Left cardiac atrium (tissue), 4 donors: Measurements from ENCODE around the gene THBS4. TPM values are rescaled to one million over a fixed set of nuclear protein-coding genes. Genes with fewer than 3 reads are reported as not detected.

Experiments used
- ATAC-seq, 2 donors: fragments of 200-7000 bp; cut with Tn5 transposase; one replicate each; pipeline ENCODE4 v1.9.1; 2020; ENCODE audit warnings: mild to moderate bottlenecking in 2 of 2, moderate library complexity in 2 of 2
- DNase-seq: peaks from one replicate; pipeline ENCODE4 v3.0.0-alpha.2; 2020
- intact Hi-C, 2 donors: fragments of 100-400 bp; cut with DNase I; formaldehyde crosslinking; loops; one replicate each; pipeline versions ENCODE4 v1.14.1 to v1.15.1; 2022 to 2023
- long read RNA-seq: library from polyadenylated mRNA; unstranded; transcript quantifications from one replicate; pipeline ENCODE4 v2.0.0, GENCODE V29; 2021
- total RNA-seq, 2 donors: library from RNA; stranded (reverse); fragmentation: NEBNext Ultra II Directional; extraction: Animal tissue kit (Norgen Biotek cat#: 25700); gene quantifications; one replicate each; pipeline ENCODE4 v1.2.1, GENCODE V29; 2021
- donor health status: DM: no; HTN: yes; CAD: no.
- donor health status: DM: no; HTN: yes; CAD: no; lungs with severe emphysema.
- donor health status: DM: yes; HTN: yes; CAD: no.
- donor health status: Dilated cardiomyopathy.

Gene THBS4
- 10 to 100 TPM in 1 of 2 donors, 1 to 10 TPM in 1; 9.2 to 37.1 TPM for total RNA-seq
- long read RNA-seq, transcript THBS4-201 (22 exons, 3,222 nt), result major isoform, 8 of 27 reads
- long read RNA-seq, partial matches to known transcripts, result 12 of 27 reads
- long read RNA-seq, other reads (novel, unspliced or antisense), result 7 of 27 reads

DNA sequence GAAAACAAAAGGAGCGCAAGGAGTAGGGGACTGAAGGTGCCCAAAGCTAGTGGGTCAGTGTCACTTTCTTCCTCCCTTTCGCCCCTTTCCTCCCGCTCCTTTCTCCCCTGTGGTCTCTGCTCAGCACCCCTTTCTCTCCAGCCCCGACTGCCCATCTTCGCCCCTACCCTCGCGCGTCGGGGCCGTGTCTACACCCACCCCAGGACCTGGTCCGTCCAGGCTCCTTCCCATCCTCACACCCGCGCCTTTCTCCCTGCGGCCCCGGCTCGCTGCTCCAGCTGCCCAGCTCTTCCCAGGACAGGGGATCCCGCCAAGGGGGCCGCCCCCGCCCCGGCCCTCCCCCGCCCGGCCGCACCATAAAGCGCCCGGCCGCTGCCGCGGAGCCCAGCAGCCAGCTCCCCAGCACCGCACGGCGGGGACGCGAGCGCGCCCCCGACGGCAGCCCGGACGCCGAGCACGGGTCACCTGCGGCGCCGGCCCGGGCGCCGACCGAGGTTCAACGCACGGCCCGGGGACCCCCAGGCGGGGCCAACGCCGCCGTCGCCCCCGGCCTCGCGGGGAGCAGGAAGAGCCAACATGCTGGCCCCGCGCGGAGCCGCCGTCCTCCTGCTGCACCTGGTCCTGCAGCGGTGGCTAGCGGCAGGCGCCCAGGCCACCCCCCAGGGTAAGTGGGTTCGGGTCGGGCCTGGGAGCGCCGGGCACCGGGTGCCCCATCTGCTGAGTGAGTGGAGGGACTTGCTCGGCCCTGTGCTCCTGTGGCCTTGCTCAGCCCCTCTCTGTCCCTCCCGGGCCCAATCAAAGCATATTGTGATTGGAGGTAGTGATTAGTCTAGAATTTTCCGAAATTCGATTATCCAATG, at the start of gene THBS4:
Gene THBS4 (plus strand): TSS at position 387 of the 860 bp plus-strand sequence. CDS start 190 bp downstream, at position 577.
- ATAC-seq (peak; percentile 41 to 56), DNase-seq (no peak)
- intact Hi-C loops, result no loop called here

DNA sequence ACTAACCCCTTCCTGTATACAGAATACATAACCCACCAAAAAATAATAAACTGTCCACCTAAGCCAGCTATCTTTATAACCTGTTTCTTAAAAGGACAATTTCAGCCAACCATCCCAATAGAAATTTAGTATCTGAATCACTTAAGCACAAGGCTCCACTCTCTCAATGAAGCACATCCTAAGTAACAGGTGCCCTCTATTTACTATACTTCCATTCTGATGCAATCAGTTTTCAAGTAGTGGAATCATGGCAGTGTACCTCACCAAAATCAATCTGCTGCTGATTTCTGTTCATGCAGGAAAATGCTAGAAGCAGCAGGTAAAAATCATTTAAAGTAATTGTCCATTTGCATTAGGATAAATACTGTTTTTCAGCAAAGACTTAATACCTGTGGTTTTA, 48.9 kb upstream of the THBS4 start:
- ATAC-seq (no peak), DNase-seq (no peak)
- intact Hi-C loops, result no loop called here

DNA sequence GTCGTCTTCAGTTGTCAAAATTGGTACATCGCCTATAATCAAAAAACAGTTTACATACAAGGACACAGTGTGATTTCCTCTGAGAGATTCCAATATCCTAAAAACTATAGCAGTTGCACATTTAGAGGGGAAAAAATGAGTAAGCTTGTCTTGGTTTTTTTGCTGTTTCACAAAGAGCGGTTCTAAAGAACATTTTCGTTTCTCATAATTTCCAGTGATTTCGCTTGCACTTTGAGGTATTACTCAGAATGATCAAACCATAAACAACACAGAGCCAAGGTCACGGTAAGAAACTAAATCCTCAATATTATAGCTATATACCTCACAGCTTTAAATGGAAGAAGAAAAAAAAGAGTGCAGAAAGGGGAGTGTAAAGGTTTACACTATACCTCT, 44.9 kb upstream of the THBS4 start:
- ATAC-seq (no peak), DNase-seq (no peak)
- intact Hi-C loops, result loop anchor here in 1 of 2 donors (10.0 kb wide), 1 partner anchor 85 kb away; no protein-coding TSS in a partner anchor

DNA sequence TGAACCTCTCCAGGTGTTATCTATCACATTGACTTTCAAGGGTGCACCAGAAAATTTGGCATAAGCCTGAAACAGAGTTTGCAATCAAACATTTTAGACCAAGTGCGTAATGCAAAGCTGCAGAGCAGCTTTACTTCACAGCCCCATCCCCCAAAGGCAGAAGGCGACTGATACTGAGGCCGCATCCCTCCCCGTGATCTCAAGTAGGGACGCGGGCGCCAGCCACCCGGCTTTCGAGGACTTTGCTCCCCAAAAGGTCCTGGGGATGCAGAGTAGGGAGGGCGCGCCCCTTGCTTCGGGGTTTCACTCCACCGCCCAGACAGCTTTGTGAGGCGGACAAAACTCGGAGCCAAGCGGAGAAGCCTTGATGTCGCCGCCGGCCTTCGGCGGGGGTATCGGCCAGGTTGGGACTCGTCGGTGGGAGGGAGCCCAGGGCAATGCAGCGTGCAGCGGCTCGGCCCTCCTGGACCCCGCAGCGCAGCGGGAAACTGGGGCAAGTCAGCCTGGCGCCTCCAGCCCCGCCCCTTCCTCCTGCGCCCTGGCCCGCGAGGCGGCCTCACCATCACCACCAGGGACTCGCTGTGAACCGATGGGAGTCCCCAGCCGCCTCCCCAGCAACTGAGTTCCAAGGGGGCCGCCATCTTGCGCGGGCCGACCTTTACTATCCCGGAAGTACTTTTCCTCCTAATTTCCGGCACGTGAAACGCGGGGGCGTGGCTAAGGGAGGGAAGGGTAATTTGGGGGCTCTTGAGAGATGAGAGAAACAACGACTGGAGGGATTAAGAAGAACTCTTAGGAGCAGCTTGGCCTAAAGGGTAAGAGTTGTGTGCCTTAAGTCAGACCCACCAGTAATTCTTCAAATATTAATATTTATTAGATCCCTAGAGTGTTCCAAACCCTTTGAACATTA, 44.3 kb upstream of the THBS4 start, which contains the start of gene MTX3:
Gene MTX3 (minus strand): TSS at position 665 of the 910 bp plus-strand sequence. CDS start 24 bp downstream, at position 641.
- peak; percentile 91 for DNase-seq
- ATAC-seq, result peak; percentile 96 to 97
- intact Hi-C loops, result loop anchor here in 1 of 2 donors (10.0 kb wide), 1 partner anchor 84 kb away; no protein-coding TSS in a partner anchor

DNA sequence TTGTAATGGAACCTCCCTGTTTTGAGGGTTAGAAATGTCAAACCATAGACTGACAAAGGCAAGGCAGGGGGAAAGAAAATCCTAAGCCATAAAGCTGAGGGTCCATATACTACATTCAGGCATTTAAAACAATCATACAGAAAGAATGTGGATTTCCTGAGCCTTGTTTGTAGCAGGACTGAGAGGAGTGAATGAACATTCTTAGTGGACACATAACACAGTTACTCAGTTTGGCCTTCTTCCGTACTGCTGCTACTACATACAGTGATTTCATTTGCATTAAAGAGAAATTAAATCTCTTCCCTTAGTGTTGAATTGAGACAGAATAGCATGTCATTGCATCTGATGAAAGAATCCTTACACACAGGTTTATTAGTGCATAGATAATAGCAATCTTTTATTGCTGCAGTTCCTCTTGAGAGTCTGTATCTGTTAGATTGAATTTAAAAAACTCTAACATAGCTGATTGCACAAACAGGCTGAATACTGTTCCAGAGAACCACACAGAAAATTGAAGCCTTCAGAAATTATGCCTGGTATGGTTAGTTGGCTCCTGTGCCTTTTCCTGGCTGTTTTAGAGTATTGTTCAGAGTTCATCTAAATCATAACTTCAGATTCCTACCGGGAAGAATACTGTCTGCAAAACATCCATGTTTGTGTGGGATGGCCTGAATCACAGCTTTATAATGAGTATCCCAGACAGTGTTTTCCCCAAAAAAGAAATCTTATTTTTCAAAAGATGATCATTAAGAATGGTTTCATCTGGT, 42.1 kb upstream of the THBS4 start:
- intact Hi-C loops, result loop anchor here in 1 of 2 donors (10.0 kb wide), 1 partner anchor 82 kb away; no protein-coding TSS in a partner anchor
- DNase-seq (no peak), ATAC-seq (no peak)

DNA sequence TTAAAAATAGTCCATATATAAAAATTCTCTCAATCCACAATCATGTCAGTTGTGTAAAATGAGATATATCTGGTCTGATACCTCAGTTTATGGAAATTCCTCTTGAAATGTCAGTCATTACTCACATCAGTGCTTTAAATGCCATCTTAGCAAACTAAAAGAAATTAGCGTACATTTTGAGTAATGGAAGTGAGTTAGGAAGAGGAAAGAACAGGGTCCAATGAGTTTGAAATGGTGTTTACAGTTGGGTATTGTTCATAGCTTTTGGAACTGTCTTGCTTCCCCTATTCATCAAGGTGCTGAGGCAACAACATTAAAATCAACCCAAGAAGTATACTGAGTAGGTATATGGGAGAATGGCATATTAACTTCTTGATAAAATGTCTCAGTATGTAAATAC, 35.4 kb upstream of the THBS4 start:
- intact Hi-C loops, result loop anchor here in 1 of 2 donors (10.0 kb wide), 1 partner anchor 75 kb away; no protein-coding TSS in a partner anchor
- DNase-seq (no peak), ATAC-seq (no peak)

DNA sequence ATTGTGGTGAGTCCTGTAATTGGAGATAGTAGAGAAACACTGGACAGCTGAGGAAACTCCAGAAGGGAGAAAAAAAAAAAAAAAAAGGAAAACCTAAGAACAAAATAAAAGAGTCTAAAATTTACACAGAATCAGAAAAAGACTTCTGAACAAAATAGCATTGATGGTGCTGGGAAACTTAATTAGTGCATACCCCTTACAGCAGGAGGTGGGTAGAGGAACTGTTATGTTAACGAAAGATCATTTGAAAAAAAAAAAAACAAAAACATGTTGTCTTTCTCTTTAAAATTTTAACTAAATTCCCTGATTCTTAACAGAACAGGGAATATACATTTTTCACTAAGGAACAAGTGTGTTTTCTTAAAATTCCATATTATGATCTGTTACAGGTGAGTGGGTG, 32.5 kb upstream of the THBS4 start:
- no peak for DNase-seq
- ATAC-seq, result no peak
- intact Hi-C loops, result no loop called here

DNA sequence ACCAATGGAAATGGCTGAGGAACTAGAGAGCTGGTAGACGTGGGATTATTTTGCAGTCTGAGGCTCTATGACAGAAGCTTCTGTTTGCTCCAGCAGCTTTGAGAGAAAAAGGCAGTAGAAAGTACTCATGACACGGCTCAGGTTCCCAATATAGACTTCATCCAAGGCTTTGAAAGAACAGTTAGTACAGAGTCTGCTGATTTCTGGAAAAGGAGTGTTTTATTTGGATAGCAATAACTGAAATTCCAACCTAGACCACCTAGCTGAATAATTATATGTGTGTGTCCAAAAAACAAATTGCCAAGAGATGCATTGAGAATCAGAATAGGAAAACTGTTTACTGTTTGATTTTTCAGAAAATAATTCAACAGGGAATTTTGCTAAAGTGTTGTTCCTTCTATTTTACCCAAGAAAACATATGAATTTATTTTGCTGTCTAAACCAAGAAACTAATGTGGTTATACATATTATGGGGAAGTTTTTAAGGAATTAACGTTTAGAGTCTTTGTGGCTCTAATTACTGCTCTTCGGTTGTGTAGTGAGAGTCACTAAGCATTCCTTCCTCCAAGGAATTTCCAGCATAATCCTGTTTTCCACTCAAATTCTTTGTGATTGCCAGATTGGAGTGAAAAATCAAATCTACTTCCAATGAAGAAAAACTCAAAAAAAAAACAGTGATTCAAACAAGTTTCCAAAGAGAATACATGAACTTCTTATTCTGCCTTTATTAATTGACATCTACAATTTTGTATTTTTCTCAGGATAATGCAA, 26.0 kb upstream of the THBS4 start:
- ATAC-seq, result no peak
- intact Hi-C loops, result no loop called here
- DNase-seq, result no peak

DNA sequence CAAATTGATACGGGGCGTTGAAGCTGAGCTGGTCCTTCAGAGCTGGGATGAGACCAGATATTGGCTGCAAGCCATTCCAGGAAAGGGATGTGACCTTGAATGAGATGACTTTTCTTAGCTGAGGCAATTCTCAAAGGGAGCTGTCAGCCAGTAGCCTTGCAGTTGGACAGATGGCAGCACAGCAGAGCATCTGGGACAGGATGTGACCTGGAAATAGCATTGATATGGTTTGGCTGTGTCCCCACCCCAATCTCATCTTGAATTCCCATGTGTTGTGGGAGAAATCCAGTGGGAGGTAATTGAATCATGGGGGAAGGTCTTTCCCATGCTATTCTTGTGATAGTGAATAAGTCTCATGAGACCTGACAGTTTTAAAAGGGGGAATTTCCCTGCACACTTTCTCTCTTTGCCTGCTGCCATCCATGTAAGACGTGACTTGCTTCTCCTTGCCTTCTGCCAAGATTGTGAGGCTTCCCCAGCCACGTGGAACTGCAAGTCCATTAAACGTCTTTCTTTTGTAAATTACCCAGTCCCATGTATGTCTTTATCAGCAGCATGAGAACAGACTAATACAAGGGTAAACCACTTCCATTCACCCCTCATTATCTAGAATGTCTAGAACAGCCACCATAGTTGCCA, 24.3 kb upstream of the THBS4 start:
- no peak for DNase-seq
- intact Hi-C loops, result no loop called here
- ATAC-seq, result peak; percentile 50 to 61

DNA sequence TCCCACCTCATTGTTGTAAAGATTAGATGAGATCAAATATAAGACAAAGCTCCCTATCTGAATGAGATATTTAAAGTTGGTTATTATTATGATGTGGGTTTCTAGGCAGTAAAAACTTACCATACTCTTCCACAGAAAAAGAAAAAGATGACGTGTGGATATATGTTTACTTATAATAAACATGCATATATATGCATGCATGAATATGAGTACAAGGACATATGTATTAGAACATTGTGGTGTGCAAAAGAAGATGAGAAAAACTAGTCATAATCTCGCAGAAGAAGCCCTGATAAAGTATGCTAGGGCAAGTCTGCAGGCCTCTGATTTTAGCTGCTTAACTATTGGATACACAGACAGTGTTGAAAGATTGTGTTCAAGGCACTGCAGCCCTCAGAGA, 10.1 kb upstream of the THBS4 start:
- DNase-seq (no peak), ATAC-seq (no peak)
- intact Hi-C loops, result no loop called here

DNA sequence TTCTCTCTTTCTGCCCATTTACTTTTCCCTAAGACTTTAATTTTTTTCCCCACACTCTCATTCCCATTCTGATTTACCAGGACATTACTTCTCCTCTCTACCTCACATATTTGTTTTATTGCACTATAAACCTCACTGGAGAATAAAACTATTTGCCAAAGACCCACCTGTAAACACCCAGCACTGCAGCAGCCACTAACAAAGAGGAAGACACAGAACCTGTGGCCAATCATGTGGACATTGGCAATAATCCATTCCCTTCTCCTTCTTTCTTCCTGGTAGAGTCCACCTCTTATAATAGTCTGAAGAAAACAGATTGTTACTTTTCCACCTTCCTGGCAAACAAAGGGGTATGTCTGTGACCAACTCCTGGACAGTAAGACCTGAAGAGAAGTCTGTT, 8.3 kb upstream of the THBS4 start:
- DNase-seq (no peak), ATAC-seq (no peak)
- intact Hi-C loops, result no loop called here

DNA sequence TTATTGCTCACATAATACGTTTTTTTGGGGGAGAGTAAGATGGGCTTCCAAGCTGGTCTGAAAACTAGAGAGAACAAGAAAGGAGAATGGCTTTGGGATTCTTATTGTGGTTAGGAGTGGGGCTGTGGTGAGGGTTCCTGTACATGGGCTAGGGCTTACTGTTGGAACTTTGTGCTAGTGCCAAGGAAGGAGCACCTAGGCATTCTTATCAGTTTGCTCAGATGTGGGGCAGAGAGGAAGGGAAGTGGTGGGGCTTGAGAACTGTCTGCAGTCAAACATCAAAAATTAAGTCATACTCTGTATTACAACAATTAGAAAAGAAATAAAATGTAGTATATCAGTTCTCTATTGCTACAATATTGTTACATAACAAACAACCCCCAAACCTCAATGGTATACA, 4.0 kb upstream of the THBS4 start:
- intact Hi-C loops, result no loop called here
- DNase-seq, result no peak

DNA sequence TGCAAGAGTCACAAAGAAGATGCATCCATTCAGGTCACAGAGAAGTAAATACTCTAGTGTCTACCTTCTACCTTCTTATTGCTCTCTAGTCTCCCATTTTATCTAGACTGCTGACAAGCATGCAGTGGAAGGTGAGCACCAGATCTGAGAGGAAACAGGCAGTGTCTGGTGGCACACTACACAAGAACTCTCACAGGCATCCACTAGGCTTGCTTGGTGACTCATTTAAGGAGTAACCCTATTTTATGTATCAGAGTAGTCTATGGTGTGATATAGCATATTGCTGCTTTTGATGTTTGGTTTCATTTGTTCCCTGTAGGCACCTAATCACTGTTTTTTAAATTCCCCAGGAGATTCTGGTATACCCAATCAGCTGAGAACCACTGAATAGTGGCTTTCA, 1.6 kb upstream of the THBS4 start:
- DNase-seq, result no peak
- intact Hi-C loops, result no loop called here
- ATAC-seq, result no peak

More for the DNA sequence above, 4.0 kb upstream of the THBS4 start:
- ATAC-seq, result no peak

DNA sequence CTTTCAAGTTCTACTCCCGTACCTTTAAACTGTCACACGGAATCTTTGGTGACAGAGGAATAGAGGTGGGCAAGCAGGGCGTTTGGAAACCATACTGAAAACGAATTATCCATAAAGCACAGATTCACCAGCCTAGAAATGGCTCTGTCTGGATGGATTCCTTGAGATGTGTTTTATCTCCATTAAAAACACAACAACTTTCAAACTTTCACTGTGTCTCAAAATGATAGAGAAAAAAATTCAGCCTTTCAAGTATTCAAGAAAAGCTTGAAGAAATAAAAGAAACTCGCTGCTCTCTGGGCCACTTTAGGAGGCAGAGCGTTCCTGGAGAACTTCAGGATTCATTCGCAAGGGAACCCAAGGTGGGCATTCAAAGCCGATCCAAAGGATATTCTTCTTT, 589 bp upstream of the THBS4 start:
- DNase-seq, result no peak
- intact Hi-C loops, result no loop called here
- no peak for ATAC-seq

DNA sequence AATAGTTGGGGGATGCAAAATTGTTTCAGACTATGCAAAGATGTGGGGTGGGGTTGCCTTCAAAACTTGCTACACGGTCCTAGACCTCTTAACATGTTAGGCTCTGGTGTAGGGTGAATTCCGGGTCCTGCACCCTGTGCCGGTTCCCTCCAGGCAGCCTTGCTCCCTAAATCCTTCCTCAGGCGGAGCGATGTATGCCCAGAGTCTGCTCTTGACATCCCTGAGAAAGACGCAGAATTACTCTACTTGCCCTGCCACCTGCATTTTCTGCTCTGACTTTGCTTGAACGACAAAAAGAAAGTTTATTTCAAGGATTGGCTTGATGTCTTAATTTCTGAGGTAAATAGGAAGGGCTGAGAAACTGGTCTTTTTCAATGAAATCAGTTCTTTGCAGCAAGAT, 691 bp downstream of the THBS4 start:
- no peak for DNase-seq
- intact Hi-C loops, result no loop called here
- ATAC-seq, result no peak

DNA sequence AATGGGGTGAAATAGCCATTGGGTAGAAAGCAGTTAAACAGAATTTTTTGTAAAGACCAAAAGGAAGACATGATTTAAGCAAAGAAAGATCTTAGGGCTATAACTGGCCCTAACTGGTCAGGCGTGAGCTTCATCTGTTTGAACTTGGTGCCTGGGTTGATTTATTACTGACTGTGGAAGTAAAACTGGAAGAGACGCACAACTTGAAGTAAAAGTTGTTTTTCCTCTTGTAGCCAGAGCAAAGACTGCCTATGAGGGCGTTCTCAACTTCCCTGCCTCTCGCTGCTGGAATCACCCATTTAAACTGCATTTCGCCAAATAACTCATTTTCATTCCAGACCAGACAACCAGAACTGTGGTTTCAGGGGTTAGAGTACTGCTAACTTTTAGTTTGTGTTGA, 1.5 kb downstream of the THBS4 start:
- intact Hi-C loops, result no loop called here
- ATAC-seq (no peak), DNase-seq (no peak)

DNA sequence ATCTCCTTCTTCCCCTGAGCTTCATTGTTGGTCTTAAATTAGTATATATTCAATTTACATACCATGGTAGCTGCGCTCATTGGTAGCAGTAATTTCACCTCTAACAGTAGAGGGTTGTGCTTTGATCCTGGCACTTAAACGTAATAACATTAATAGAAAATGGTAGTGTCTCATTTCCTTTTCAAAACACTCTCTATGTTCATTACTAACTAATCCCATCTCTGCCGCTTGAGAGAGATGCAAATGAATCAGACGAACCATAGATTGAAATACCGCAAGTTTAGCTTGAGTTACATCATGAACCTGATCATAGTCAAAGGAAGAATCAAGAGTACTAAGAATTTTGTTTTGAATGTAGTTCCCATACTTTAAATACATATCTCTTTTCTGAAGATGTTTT, 2.2 kb downstream of the THBS4 start:
- intact Hi-C loops, result no loop called here
- DNase-seq (no peak), ATAC-seq (no peak)

DNA sequence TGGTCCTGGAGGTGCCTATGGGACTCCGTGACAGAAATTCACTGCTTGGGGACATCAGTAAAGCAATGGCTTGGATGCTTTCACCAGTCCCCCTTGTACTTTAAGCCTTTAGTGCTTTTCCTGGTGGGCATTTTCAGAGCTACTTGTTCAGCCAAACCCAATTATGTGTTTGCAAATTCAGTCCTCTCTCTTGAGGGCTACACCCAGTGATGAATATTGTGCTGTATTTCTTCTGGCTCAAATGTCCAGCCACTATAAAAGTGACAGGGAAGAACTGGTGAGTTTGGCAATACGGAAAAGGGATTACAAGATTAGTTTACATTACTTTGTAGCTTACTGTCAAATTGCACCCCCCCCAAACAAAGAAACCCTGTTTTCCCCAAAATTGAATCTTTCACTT, 4.5 kb downstream of the THBS4 start:
- intact Hi-C loops, result no loop called here
- ATAC-seq (no peak), DNase-seq (no peak)
